K562 (cell line): ENCODE measurements around the gene PID1.

Source experiments
- E2F1 ChIP-seq: sonication (generic); formaldehyde crosslinking; IDR thresholded peaks from 2 replicates; pipeline ENCODE4 v1.8.1; 2023; ENCODE audit warnings: mild to moderate bottlenecking, missing genetic modification reagents, moderate library complexity
- HNRNPH1 ChIP-seq: fragments of 200-400 bp; formaldehyde crosslinking; optimal IDR thresholded peaks from 2 replicates; pipeline ENCODE3; 2017; ENCODE audit warnings: low read depth, mild to moderate bottlenecking, low read length, moderate library complexity
- IRF2 ChIP-seq: sonication (generic); formaldehyde crosslinking; IDR thresholded peaks from 2 replicates; pipeline ENCODE4 v1.8.1; 2022; ENCODE audit warnings: mild to moderate bottlenecking, missing genetic modification reagents
- NR3C1 ChIP-seq: sonication (generic); formaldehyde crosslinking; IDR thresholded peaks from 2 replicates; pipeline ENCODE4 v1.8.1; 2022; ENCODE audit warnings: missing genetic modification reagents
- NRF1 ChIP-seq, 2 experiments: fragments of 450-650 bp; IDR thresholded peaks in 1 of 2; conservative IDR thresholded peaks in 1 of 2; 2 replicates each; pipeline ENCODE4 v1.6.1; 2014; ENCODE audit warnings: mild to moderate bottlenecking in 2 of 2
- POLR2A ChIP-seq: fragments of 450-650 bp; conservative IDR thresholded peaks from 2 replicates; pipeline ENCODE4 v1.6.1; 2016
- POLR3A ChIP-seq: IDR thresholded peaks from 2 replicates; pipeline ENCODE4 v1.6.1; 2011; ENCODE audit warnings: borderline replicate concordance, mild to moderate bottlenecking, moderate library complexity; ENCODE audit not compliant: insufficient read length, insufficient read depth; ENCODE audit errors: extremely low read depth
- SRF ChIP-seq, 2 experiments: fragments of 250-450, 450-650 bp in 1 of 2; sonication (Bioruptor Pico) in 1 of 2; sonication (generic) in 1 of 2; formaldehyde crosslinking; IDR thresholded peaks; 2 replicates each; pipeline versions ENCODE4 v1.5.0 to v1.5.1; 2020 to 2022; ENCODE audit warnings: mild to moderate bottlenecking in 1 of 2, missing genetic modification reagents in 1 of 2
- TEAD2 ChIP-seq: fragments of 450-650 bp; IDR thresholded peaks from 2 replicates; pipeline ENCODE4 v1.6.1; 2016; ENCODE audit warnings: missing genetic modification characterization, control low read depth, missing compliant biosample characterization
- ZBTB40 ChIP-seq, 2 experiments: fragments of 450-650 bp in 1 of 2; sonication (generic) in 1 of 2; formaldehyde crosslinking in 1 of 2; IDR thresholded peaks; 2 replicates each; pipeline versions ENCODE4 v1.7.1 to v1.9.0; 2016 to 2022; ENCODE audit warnings: inconsistent platforms in 1 of 2, mild to moderate bottlenecking in 1 of 2, missing genetic modification reagents in 1 of 2
- ZNF609 ChIP-seq: sonication (generic); formaldehyde crosslinking; IDR thresholded peaks from 2 replicates; pipeline ENCODE4 v1.8.1; 2023; ENCODE audit warnings: missing genetic modification reagents, mild to moderate bottlenecking, borderline replicate concordance
- TF ChIP-seq, protein P1 (sequence below): IDR thresholded peaks from 3 replicates; pipeline ENCODE4 v1.6.1; 2011; ENCODE audit warnings: borderline replicate concordance, mild to moderate bottlenecking, moderate library complexity; ENCODE audit not compliant: insufficient read length; ENCODE audit errors: extremely low read depth
- TF ChIP-seq, protein P2 (sequence below): fragments of 250-450 bp; sonication (Bioruptor Pico); IDR thresholded peaks from 2 replicates; pipeline ENCODE4 v1.5.0; 2020; ENCODE audit warnings: mild to moderate bottlenecking, borderline replicate concordance

GRCh38 chr2:229169751-229170150 lies 101.3 kb downstream of the PID1 start:
- TF ChIP-seq NRF1 (conservative IDR thresholded peaks at IDR 0.05 in 1 of 2, IDR thresholded peaks at IDR 0.05 in 1 of 2) = no peak
- no peak for TF ChIP-seq TEAD2 (tag)
- TF ChIP-seq ZNF609 (CRISPR knock-in tag) = no peak
- TF ChIP-seq, protein P1, sequence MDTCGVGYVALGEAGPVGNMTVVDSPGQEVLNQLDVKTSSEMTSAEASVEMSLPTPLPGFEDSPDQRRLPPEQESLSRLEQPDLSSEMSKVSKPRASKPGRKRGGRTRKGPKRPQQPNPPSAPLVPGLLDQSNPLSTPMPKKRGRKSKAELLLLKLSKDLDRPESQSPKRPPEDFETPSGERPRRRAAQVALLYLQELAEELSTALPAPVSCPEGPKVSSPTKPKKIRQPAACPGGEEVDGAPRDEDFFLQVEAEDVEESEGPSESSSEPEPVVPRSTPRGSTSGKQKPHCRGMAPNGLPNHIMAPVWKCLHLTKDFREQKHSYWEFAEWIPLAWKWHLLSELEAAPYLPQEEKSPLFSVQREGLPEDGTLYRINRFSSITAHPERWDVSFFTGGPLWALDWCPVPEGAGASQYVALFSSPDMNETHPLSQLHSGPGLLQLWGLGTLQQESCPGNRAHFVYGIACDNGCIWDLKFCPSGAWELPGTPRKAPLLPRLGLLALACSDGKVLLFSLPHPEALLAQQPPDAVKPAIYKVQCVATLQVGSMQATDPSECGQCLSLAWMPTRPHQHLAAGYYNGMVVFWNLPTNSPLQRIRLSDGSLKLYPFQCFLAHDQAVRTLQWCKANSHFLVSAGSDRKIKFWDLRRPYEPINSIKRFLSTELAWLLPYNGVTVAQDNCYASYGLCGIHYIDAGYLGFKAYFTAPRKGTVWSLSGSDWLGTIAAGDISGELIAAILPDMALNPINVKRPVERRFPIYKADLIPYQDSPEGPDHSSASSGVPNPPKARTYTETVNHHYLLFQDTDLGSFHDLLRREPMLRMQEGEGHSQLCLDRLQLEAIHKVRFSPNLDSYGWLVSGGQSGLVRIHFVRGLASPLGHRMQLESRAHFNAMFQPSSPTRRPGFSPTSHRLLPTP = no peak
- no peak for TF ChIP-seq IRF2 (CRISPR knock-in tag)
- TF ChIP-seq HNRNPH1 = no peak
- no peak for TF ChIP-seq POLR2A
- TF ChIP-seq, protein P2, sequence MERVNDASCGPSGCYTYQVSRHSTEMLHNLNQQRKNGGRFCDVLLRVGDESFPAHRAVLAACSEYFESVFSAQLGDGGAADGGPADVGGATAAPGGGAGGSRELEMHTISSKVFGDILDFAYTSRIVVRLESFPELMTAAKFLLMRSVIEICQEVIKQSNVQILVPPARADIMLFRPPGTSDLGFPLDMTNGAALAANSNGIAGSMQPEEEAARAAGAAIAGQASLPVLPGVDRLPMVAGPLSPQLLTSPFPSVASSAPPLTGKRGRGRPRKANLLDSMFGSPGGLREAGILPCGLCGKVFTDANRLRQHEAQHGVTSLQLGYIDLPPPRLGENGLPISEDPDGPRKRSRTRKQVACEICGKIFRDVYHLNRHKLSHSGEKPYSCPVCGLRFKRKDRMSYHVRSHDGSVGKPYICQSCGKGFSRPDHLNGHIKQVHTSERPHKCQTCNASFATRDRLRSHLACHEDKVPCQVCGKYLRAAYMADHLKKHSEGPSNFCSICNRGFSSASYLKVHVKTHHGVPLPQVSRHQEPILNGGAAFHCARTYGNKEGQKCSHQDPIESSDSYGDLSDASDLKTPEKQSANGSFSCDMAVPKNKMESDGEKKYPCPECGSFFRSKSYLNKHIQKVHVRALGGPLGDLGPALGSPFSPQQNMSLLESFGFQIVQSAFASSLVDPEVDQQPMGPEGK (CRISPR knock-in tag) = no peak
- no peak for TF ChIP-seq NR3C1
- no peak for TF ChIP-seq E2F1 (CRISPR knock-in tag)
- no peak for TF ChIP-seq POLR3A
- no peak for TF ChIP-seq SRF (CRISPR knock-in tag; IDR thresholded peaks at IDR 0.05)
- no peak for TF ChIP-seq ZBTB40 (IDR thresholded peaks at IDR 0.05)
- TF ChIP-seq ZBTB40 (CRISPR knock-in tag; IDR thresholded peaks at IDR 0.05) = no peak
